ENCODE data around the gene USF2. TPM values are rescaled to one million over a fixed set of nuclear protein-coding genes. Genes with fewer than 3 reads are reported as not detected.

The USF2 gene
- total and polyA plus RNA-seq, 2 of the 8 experiments (the other 6 are each of a cell fraction or from before 2014, with no cell fraction given), result 74.1 to 109 TPM

DNA sequence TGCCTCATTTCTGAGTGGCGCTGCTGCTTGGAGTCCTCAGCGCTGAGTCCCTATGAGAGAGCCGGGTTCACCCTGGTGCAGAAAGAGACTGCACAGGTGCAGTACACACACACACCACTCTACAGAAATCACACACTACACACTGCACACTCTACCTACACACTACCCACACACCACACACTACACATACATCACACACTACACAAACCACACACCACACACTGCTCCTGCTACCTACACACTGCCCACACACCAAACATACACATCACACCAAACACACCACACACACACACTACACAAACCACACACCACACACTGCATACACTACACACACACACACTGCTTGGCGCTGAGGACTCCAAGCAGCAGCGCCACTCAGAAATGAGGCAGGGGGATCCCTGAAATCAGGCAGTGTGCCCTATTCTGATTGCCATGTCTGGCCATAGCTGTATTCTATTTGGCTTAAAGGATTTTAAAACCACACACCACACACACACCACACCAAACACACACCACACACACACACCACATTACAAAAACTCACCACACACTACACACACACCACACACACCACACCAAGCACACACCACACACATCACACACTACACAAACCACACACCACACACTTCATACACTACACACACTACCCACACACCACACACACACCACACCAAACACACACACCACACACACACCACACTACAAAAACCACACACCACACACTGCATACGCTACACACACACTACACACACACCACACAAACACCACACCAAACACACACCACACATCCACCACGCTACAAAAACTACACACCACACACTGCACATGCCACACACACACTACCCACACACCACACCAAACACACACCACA, 28.1 kb downstream of the USF2 start:
- Histone ChIP-seq H3K36me3 (ENCODE audit: control insufficient read depth in 2 of 4, insufficient read depth in 4 of 4, low read length in 3 of 4) (no peaks in the 10 kb centered on the region; a peak in 1 of 8 replicates), H3K9ac (replicated peaks in 1 of 4; ENCODE audit: extremely low read depth in 1 of 4, low read depth in 3 of 4, low read length in 3 of 4) (0 out of 7 replicates have a peak overlapping the region, but pooled peaks of 1 of the 4 experiments have one; percentile 22), H3K4me1 (replicated peaks in 1 of 4; ENCODE audit: control insufficient read depth in 3 of 4, insufficient read depth in 4 of 4, low read length in 3 of 4) (peaks cover 0 to 16% (median 10%) of the 10 kb centered on the region in 4 experiments; a peak in 6 of 7 replicates), H2AK5ac (ENCODE audit: low read depth, low read length) (peak overlapping the region; percentile 98), H3K79me2 (ENCODE audit: control insufficient read depth in 1 of 2, insufficient read depth in 2 of 2, low read length in 2 of 2) (no peaks in the 10 kb centered on the region), H2BK12ac (ENCODE audit: low read depth, low read length) (peak overlapping the region; percentile 64; the same call in 1 of the 2 replicates), H4K91ac (replicated peaks; ENCODE audit: insufficient read length, low read length) (peak overlapping the region; percentile 97), H2BK5ac (ENCODE audit: low read depth, low read length) (peak overlapping the region; percentile 75), H3K27me3 (replicated peaks in 1 of 4; ENCODE audit: control insufficient read depth in 3 of 4, extremely low read depth in 1 of 4, insufficient read depth in 3 of 4, low read length in 3 of 4) (peaks cover 0 to 12% (median 2%) of the 10 kb centered on the region in 4 experiments; a peak in 2 of 7 replicates), H3K4me2 (ENCODE audit: insufficient read depth in 1 of 2, low read depth in 2 of 2, low read length in 2 of 2) (no peak overlapping the region; a peak in 1 of 4 replicates), H3K14ac (ENCODE audit: insufficient read length) (no peak overlapping the region), H2BK120ac (replicated peaks; ENCODE audit: low read depth, low read length) (peak overlapping the region; percentile 71), H3K27ac (ENCODE audit: low read depth, low read length) (no peak overlapping the region), H3K79me1 (ENCODE audit: low read depth, low read length) (peaks cover 3% of the 10 kb centered on the region; the same call in 1 of the 2 replicates), H2BK15ac (ENCODE audit: low read length) (peak overlapping the region; percentile 96), H3K23ac (ENCODE audit: insufficient read length) (peak overlapping the region; percentile 86), H3K18ac (ENCODE audit: extremely low read depth, low read length) (peak overlapping the region; percentile 40; the same call in 1 of the 2 replicates), H4K8ac (ENCODE audit: extremely low read depth, insufficient read depth, low read length) (no peak overlapping the region), H3K4ac (replicated peaks; ENCODE audit: insufficient read length, low read depth, low read length) (no peak overlapping the region), H2BK20ac (ENCODE audit: low read length) (peak overlapping the region; percentile 74), H2AFZ (ENCODE audit: low read length) (no peak overlapping the region), H3K56ac (replicated peaks; ENCODE audit: insufficient read length, low read depth, low read length) (peak overlapping the region; percentile 100), H3K9me3 (ENCODE audit: insufficient read depth in 2 of 2, low read depth in 1 of 2, low read length in 1 of 2) (no peaks in the 10 kb centered on the region; a peak in 1 of 4 replicates), H3K23me2 (ENCODE audit: low read depth, low read length) (peaks cover 24% of the 10 kb centered on the region; the same call in 1 of the 2 replicates), H4K20me1 (replicated peaks in 1 of 2; ENCODE audit: control insufficient read depth in 1 of 2, insufficient read depth in 2 of 2, low read length in 2 of 2) (peaks cover 0 to 21% of the 10 kb centered on the region in 2 experiments), H3K4me3 (ENCODE audit: extremely low read depth in 1 of 4, insufficient read depth in 2 of 4, low read depth in 3 of 4, low read length in 4 of 4) (no peak overlapping the region), H4K5ac (ENCODE audit: insufficient read length, low read depth, low read length) (no peak overlapping the region)
- WGBS, 2 experiments (ENCODE audit: extremely low coverage in 1 of 2, insufficient coverage in 1 of 2, insufficient read length in 1 of 2, insufficient replicate concordance in 2 of 2, low coverage in 1 of 2, low lambda C conversion rate in 2 of 2, missing lambda C conversion rate in 1 of 2), result 86 to 100% methylated on average over 2 to 7 of the region's 7 CpGs
- POLR2A ChIA-PET (ENCODE audit: partially characterized antibody), result interaction anchor here (2.9 kb wide), 1 partner anchor 15 kb away, joined by 18 read pairs; the partner anchor contains the start of gene HAMP
- CTCF ChIA-PET (ENCODE audit: partially characterized antibody), result interaction anchor here (1.6 to 1.8 kb wide), 2 partner anchors 10 to 11 kb away, joined by 4 to 5 read pairs; no protein-coding TSS in a partner anchor
- FAIRE-seq (no peak), DNase-seq (ENCODE audit: low read depth in 1 of 2, low spot score in 2 of 2) (no peak)
- TF ChIP-seq SIN3A (conservative IDR thresholded peaks at IDR 0.05 in 1 of 2, IDR thresholded peaks at IDR 0.05 in 1 of 2; ENCODE audit: low read depth in 1 of 2, low read length in 2 of 2) (no peak), CREB1 (IDR thresholded peaks at IDR 0.05) (no peak), TCF12 (IDR thresholded peaks at IDR 0.05; ENCODE audit: low read depth, low read length) (no peak), RXRA (IDR thresholded peaks at IDR 0.05; ENCODE audit: insufficient read depth, low read depth, low read length) (no peak), SIX5 (IDR thresholded peaks at IDR 0.05; ENCODE audit: low read depth, low read length) (no peak), GTF2F1 (IDR thresholded peaks at IDR 0.05; ENCODE audit: borderline replicate concordance, low read depth, low read length) (no peak)
- TF ChIP-seq, protein P1, sequence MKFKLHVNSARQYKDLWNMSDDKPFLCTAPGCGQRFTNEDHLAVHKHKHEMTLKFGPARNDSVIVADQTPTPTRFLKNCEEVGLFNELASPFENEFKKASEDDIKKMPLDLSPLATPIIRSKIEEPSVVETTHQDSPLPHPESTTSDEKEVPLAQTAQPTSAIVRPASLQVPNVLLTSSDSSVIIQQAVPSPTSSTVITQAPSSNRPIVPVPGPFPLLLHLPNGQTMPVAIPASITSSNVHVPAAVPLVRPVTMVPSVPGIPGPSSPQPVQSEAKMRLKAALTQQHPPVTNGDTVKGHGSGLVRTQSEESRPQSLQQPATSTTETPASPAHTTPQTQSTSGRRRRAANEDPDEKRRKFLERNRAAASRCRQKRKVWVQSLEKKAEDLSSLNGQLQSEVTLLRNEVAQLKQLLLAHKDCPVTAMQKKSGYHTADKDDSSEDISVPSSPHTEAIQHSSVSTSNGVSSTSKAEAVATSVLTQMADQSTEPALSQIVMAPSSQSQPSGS (IDR thresholded peaks at IDR 0.05; ENCODE audit: low read length), result no peak

All from H1 (cell line).